Heart left ventricle (tissue), 16 donors: ENCODE measurements around the gene SLC24A2. TPM values are rescaled to one million over a fixed set of nuclear protein-coding genes. Genes with fewer than 3 reads are reported as not detected.

Experiments used
- ATAC-seq, 4 donors: fragments of 200-7000 bp; cut with Tn5 transposase; one replicate each; pipeline ENCODE4 v1.9.1; 2020 to 2022; ENCODE audit warnings: moderate library complexity in 4 of 4, mild to moderate bottlenecking in 3 of 4, moderate number of reproducible peaks in 1 of 4
- DNase-seq, 5 donors: peaks; one replicate each; pipeline ENCODE4 v3.0.0-alpha.2; 2020
- H3K27ac ChIP-seq, 12 donors: fragments of 200-600 bp; sonication (generic) in 4 of 12; one replicate each; pipeline versions ENCODE4 v1.5.0 to v1.8.0; 2016 to 2022; ENCODE audit warnings: mild to moderate bottlenecking in 2 of 12
- H3K27me3 ChIP-seq, 9 donors: fragments of 200-600 bp; sonication (generic) in 2 of 9; one replicate each; pipeline versions ENCODE4 v1.5.1 to v1.8.0; 2016 to 2022; ENCODE audit warnings: mild to moderate bottlenecking in 3 of 9
- H3K36me3 ChIP-seq, 9 donors: fragments of 200-600 bp; sonication (generic) in 2 of 9; one replicate each; pipeline versions ENCODE4 v1.5.0 to v1.8.0; 2018 to 2022; ENCODE audit warnings: mild to moderate bottlenecking in 2 of 9
- H3K4me1 ChIP-seq, 12 donors: fragments of 200-600 bp; sonication (generic) in 4 of 12; one replicate each; pipeline versions ENCODE4 v1.5.0 to v1.8.0; 2016 to 2022; ENCODE audit warnings: mild to moderate bottlenecking in 3 of 12
- H3K4me3 ChIP-seq, 12 donors: fragments of 200-600 bp; sonication (generic) in 4 of 12; one replicate each; pipeline versions ENCODE4 v1.5.0 to v1.8.0; 2017 to 2022; ENCODE audit warnings: mild to moderate bottlenecking in 9 of 12, moderate library complexity in 4 of 12
- H3K9me3 ChIP-seq, 12 donors: fragments of 200-600 bp; sonication (generic) in 4 of 12; one replicate each; pipeline versions ENCODE4 v1.5.0 to v1.8.0; 2016 to 2022; ENCODE audit warnings: mild to moderate bottlenecking in 1 of 12
- CTCF ChIP-seq, 12 donors: fragments of 200-600 bp; sonication (generic) in 4 of 12; IDR thresholded peaks; one replicate each; pipeline versions ENCODE4 v1.5.0 to v1.8.0; 2018 to 2022; ENCODE audit warnings: antibody characterized with exemption in 12 of 12, mild to moderate bottlenecking in 5 of 12
- POLR2A ChIP-seq, 2 donors: fragments of 450-650 bp; IDR thresholded peaks; one replicate each; pipeline ENCODE4 v1.6.1; 2017; ENCODE audit warnings: antibody characterized with exemption in 2 of 2, mild to moderate bottlenecking in 2 of 2, moderate library complexity in 2 of 2
- WGBS, 4 donors: extraction: QIAGEN DNeasy Blood & Tissue Kit in 2 of 4; methylation state at CpG; one replicate each; pipeline versions ENCODE4 v1.1.5 to v1.1.7; 2013 to 2018; 5-methylcytosine and 5-hydroxymethylcytosine counted together
- intact Hi-C, 10 donors: fragments of 100-400 bp; cut with DNase I; formaldehyde crosslinking; loops; one replicate each; pipeline versions ENCODE4 v1.11.1 to v1.14.2; 2022
- polyA plus RNA-seq, 2 donors: library from polyadenylated mRNA; stranded (reverse); fragments of 200-250 nt; gene quantifications; one replicate each; pipeline ENCODE4 v1.2.3, GENCODE V29; 2013
- total RNA-seq, 9 donors: library from RNA; depleted of rRNA in 2 of 9; stranded (reverse); fragments of >200 nt in 2 of 9; fragmentation: NEBNext Ultra II Directional in 3 of 9; extraction: Animal tissue kit (Norgen Biotek cat#: 25700) in 3 of 9; gene quantifications; one replicate each; pipeline versions ENCODE4 v1.1.0 to v1.2.4, GENCODE V29; 2016 to 2023
- donor health status: ischemic (EF 13 %, LVEDD 7.1; RV severe dilation, severe dysfunction).
- donor health status: healthy with polysubstance abuse.
- donor health status: DM: no; HTN: yes; CAD: no.
- donor health status: DM: no; HTN: no; CAD: no.
- donor health status: ischemic (EF 25% LVEDD 6.9; RV normal size, moderate dysfunction).
- donor health status: ischemic (EF 25% LVEDD 5.7; RV mildly dilated, moderate dysfunction).
- donor health status: healthy.
- donor health status: DM: yes; HTN: yes; CAD: no.
- donor health status: ischemic (EF 35%, LVEDD 5.7; RV mildly dilated, moderate dysfunction).
- donor health status: nonischemic (EF 11% LVEDD 7.7; RV severe dilation, severe dysfunction).
- donor health status: DM: yes; HTN: yes; CAD: no.
- donor health status: PGD.
- donor health status: ischemic (EF 29% LVEDD 5.4; RV normal size, mild dysfunction).
- donor health status: nonischemic (EF 23%, LVEDD 6.1; RV moderate dilation, normal function).

The SLC24A2 gene
- total and polyA plus RNA-seq, 11 donors = 0.01 to 0.29 (median 0.16) TPM; not detected in 4

- intact Hi-C loops = no loop called here
- Histone ChIP-seq H3K27me3 (peaks cover 0 to 2% (median 0%) of the 10 kb centered on the region in 9 donors), H3K4me1 (no peaks in the 10 kb centered on the region), H3K36me3 (no peaks in the 10 kb centered on the region), H3K9me3 (no peaks in the 10 kb centered on the region), H3K27ac (no peak overlapping the region), H3K4me3 (no peak overlapping the region)
- DNase-seq (no peak), ATAC-seq (no peak)
- TF ChIP-seq CTCF (IDR thresholded peaks at IDR 0.05) = no peak
- TF ChIP-seq POLR2A (IDR thresholded peaks at IDR 0.05) = no peak
- WGBS, 4 donors = 12 to 22% (median 19%) methylated on average over 1 of the region's 1 CpG
These were observed 15.6 kb upstream of the SLC24A2 start for GRCh38 chr9:19804431-19804830.

- H3K36me3 ChIP-seq = no peaks in the 10 kb centered on the region
- ATAC-seq (no peak), DNase-seq (peak in 1 of 5 donors; percentile 24)
- peaks cover 0 to 2% (median 0%) of the 10 kb centered on the region in 9 donors for H3K27me3 ChIP-seq
- 80 to 87% (median 84%) methylated on average over 3 to 6 of the region's 6 CpGs for WGBS, 4 donors
- no peaks in the 10 kb centered on the region for H3K4me1 ChIP-seq
- intact Hi-C loops = no loop called here
- TF ChIP-seq CTCF (IDR thresholded peaks at IDR 0.05) = no peak
- no peak for TF ChIP-seq POLR2A (IDR thresholded peaks at IDR 0.05)
- H3K9me3 ChIP-seq = no peaks in the 10 kb centered on the region
- no peak overlapping the region for H3K4me3 ChIP-seq
- no peak overlapping the region for H3K27ac ChIP-seq
These were observed 12.0 kb upstream of the SLC24A2 start for GRCh38 chr9:19800884-19801283.

GRCh38 chr9:19799784-19800183 is 10.9 kb upstream of the SLC24A2 start:
- ATAC-seq = no peak

GRCh38 chr9:19788152-19788551 is 685 bp downstream of the SLC24A2 start:
- no peak for DNase-seq
- intact Hi-C loops = no loop called here
- Histone ChIP-seq H3K4me1 (peaks cover 0 to 15% (median 0%) of the 10 kb centered on the region in 12 donors), H3K27ac (no peak overlapping the region), H3K27me3 (peaks cover 6 to 43% (median 19%) of the 10 kb centered on the region in 9 donors), H3K9me3 (peaks cover 0 to 4% (median 0%) of the 10 kb centered on the region in 12 donors), H3K4me3 (peak overlapping the region in 9 of 12 donors; percentile 19 to 46 (median 40)), H3K36me3 (no peaks in the 10 kb centered on the region)
- 1 to 2% (median 2%) methylated on average over 19 to 24 of the region's 24 CpGs for WGBS, 4 donors
- ATAC-seq = no peak
- TF ChIP-seq POLR2A (IDR thresholded peaks at IDR 0.05) = no peak
- no peak for TF ChIP-seq CTCF (IDR thresholded peaks at IDR 0.05)

More at GRCh38 chr9:19799784-19800183, 10.9 kb upstream of the SLC24A2 start:
- no peaks in the 10 kb centered on the region for H3K4me1 ChIP-seq
- intact Hi-C loops = loop anchor here in 1 of 10 donors (10.0 kb wide), 1 partner anchor 515 kb away; no protein-coding TSS in a partner anchor
- H3K27ac ChIP-seq = no peak overlapping the region
- DNase-seq = no peak
- 32 to 52% (median 42%) methylated on average over 3 of the region's 3 CpGs for WGBS, 4 donors
- no peaks in the 10 kb centered on the region for H3K9me3 ChIP-seq
- H3K27me3 ChIP-seq = peaks cover 0 to 2% (median 0%) of the 10 kb centered on the region in 9 donors
- TF ChIP-seq CTCF (IDR thresholded peaks at IDR 0.05) = no peak
- TF ChIP-seq POLR2A (IDR thresholded peaks at IDR 0.05) = no peak
- H3K4me3 ChIP-seq = no peak overlapping the region
- H3K36me3 ChIP-seq = no peaks in the 10 kb centered on the region
